Pancreas (tissue), 10 donors: ENCODE measurements around the gene MRGPRF. TPM values are rescaled to one million over a fixed set of nuclear protein-coding genes. Genes with fewer than 3 reads are reported as not detected.
A peak's percentile ranks its signal among the peaks of the same experiment; 100 is the strongest.

ENCODE experiments used
- ATAC-seq, 4 donors: fragments of 200-7000 bp; cut with Tn5 transposase; one replicate each; pipeline versions ENCODE4 v1.8.0 to v1.9.1; 2020; ENCODE audit warnings: mild to moderate bottlenecking in 4 of 4, moderate library complexity in 4 of 4
- DNase-seq, 6 donors: peaks; one replicate each; pipeline ENCODE4 v3.0.0-alpha.2; 2020
- FAIRE-seq: peaks from 2 replicates; lab custom pipeline; 2012; peaks lifted over from hg19 to GRCh38; lab: Jason Lieb, UNC
- H3K27ac ChIP-seq, 4 donors: fragments of 200-600 bp; sonication (generic); 1 replicate in 3 of 4; 2 replicates in 1 of 4; pipeline versions ENCODE4 v1.5.0 to v1.8.0; 2020
- H3K27me3 ChIP-seq, 4 donors: fragments of 200-600 bp; one replicate each; pipeline ENCODE4 v1.8.0; 2021
- H3K36me3 ChIP-seq, 3 donors: fragments of 200-600 bp; sonication (generic) in 1 of 3; one replicate each; pipeline versions ENCODE4 v1.5.0 to v1.8.0; 2020 to 2021
- H3K4me1 ChIP-seq, 3 donors: fragments of 200-600 bp; one replicate each; pipeline ENCODE4 v1.8.0; 2021
- H3K4me3 ChIP-seq, 4 donors: fragments of 200-600 bp; sonication (generic) in 2 of 4; one replicate each; pipeline versions ENCODE4 v1.5.0 to v1.8.0; 2020 to 2021
- H3K9me3 ChIP-seq, 4 donors: fragments of 200-600 bp; one replicate each; pipeline ENCODE4 v1.8.0; 2021
- WGBS, 2 donors: extraction: QIAGEN DNeasy Blood & Tissue Kit; methylation state at CpG; one replicate each; pipeline ENCODE4 v1.1.7; 2013; 5-methylcytosine and 5-hydroxymethylcytosine counted together
- intact Hi-C, 3 donors: fragments of 100-400 bp; cut with DNase I; formaldehyde crosslinking; loops; one replicate each; pipeline versions ENCODE4 v1.11.1 to v1.14.2; 2022
- polyA plus RNA-seq, 2 donors: library from polyadenylated mRNA; stranded (reverse); fragments of 200-250 nt; gene quantifications; one replicate each; pipeline ENCODE4 v1.2.3, GENCODE V29; 2013
- total RNA-seq, 6 donors: library from RNA; stranded (reverse); fragmentation: NEBNext Ultra II Directional in 4 of 6; extraction: Animal tissue kit (Norgen Biotek cat#: 25700) in 4 of 6; gene quantifications; one replicate each; pipeline versions ENCODE4 v1.2.1 to v1.2.4, GENCODE V29; 2021 to 2023
- TF ChIP-seq, protein P1 (sequence below), 4 donors: fragments of 200-600 bp; sonication (generic) in 3 of 4; IDR thresholded peaks; one replicate each; pipeline versions ENCODE4 v1.5.0 to v1.8.0; 2021; ENCODE audit warnings: antibody characterized with exemption in 4 of 4
- donor health status: healthy with polysubstance abuse.
- donor health status: DM: no; HTN: no; CAD: no; lungs with moderate emphysema.
- donor health status: DM: no; HTN: no; CAD: no.
- donor health status: control.
- donor health status: control.
- donor health status: Bipolar disorder and iron deficiency.
- donor health status: DM: yes; HTN: yes; CAD: no.
- donor health status: DM: no; HTN: no; CAD: no.
- donor health status: DM: no; HTN: no; CAD: no.
- donor health status: DM: yes; HTN: yes; CAD: no.

MRGPRF gene
- total and polyA plus RNA-seq, 8 donors, result 0.37 to 4.2 (median 1.6) TPM

DNA sequence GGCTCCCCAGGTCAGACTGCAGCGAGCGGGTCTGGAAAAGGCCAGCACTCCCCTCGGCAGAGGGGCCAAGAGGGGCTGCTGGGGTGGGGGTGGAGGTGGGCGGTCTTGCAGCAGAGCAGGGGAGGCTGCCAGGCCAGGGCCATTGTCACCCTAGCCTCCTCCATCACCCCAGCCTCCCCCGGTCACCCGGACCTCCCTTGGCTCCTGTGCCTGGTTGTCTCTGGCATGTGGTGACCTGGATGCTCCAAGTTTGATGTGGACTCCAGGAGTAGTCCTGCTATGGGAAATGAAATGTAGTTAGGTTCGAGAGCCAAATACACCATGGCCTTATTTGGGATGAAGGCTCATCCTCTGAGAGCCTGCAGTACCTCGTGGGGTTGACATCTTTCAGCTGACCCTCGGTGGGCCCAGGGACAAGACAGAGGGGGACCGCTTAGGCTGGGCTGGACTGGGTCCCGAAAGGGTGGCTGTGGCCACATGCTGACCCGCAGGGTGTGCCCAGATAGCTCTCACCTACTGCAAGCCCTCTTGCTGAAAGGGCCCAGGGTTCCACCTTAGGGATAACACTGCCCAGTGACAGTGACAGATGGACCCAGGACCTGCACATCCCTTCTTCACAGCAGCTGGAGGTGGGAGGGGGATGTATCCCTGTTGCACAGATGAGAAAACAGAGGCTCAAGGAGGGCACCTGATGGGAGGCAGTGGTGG, 56.3 kb downstream of the MRGPRF start:
- no peaks in the 10 kb centered on the region for H3K4me1 ChIP-seq
- DNase-seq, result no peak
- no peak for FAIRE-seq
- H3K36me3 ChIP-seq, result no peaks in the 10 kb centered on the region
- TF ChIP-seq, protein P1, sequence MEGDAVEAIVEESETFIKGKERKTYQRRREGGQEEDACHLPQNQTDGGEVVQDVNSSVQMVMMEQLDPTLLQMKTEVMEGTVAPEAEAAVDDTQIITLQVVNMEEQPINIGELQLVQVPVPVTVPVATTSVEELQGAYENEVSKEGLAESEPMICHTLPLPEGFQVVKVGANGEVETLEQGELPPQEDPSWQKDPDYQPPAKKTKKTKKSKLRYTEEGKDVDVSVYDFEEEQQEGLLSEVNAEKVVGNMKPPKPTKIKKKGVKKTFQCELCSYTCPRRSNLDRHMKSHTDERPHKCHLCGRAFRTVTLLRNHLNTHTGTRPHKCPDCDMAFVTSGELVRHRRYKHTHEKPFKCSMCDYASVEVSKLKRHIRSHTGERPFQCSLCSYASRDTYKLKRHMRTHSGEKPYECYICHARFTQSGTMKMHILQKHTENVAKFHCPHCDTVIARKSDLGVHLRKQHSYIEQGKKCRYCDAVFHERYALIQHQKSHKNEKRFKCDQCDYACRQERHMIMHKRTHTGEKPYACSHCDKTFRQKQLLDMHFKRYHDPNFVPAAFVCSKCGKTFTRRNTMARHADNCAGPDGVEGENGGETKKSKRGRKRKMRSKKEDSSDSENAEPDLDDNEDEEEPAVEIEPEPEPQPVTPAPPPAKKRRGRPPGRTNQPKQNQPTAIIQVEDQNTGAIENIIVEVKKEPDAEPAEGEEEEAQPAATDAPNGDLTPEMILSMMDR (IDR thresholded peaks at IDR 0.05), result no peak
- intact Hi-C loops, result no loop called here
- H3K9me3 ChIP-seq, result no peaks in the 10 kb centered on the region
- H3K27ac ChIP-seq, result no peak overlapping the region
- ATAC-seq, result no peak
- 61 to 71% methylated on average over 12 of the region's 12 CpGs for WGBS, 2 donors
- no peak overlapping the region for H3K4me3 ChIP-seq
- no peaks in the 10 kb centered on the region for H3K27me3 ChIP-seq

DNA sequence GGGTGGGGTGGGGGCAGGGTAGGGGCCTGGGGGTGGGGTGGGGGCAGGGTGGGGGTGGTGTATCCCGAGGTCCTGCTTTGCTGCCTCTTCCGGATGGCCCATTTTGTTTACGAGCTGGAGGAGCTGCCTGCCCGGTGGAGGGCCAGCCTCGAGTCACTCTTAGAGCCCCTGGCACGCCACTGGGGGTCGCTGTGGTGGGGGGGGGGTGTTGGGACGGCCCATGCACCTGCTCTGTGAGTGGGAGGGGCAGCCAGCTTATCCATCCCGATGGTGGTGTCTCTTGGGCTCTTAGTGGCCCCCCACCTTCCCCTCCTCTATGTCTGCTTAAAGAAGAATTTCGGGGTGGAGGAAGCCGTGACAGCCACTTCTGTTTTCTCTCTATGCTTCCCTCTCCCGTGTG, 56.9 kb downstream of the MRGPRF start:
- FAIRE-seq (no peak), DNase-seq (peak in 1 of 6 donors; percentile 8)

DNA sequence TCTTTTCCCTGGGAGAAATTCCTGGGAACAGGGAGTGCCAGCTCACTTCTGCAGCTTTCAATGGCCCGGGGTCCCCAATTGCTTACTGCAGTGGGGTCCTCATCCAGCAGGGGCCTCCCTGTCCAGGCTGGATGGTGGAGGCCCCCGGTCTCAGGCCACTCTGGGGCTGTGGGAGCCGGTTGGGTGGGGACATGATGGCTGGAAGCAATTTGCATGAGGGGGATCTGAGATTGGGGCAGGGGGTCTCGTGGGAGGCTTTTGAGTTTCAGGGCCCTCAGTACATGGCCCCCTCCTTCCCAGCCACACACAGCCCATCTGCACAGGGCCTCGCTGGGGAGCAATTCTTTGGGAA, 57.5 kb downstream of the MRGPRF start:
- 35 to 39% methylated on average over 5 of the region's 5 CpGs for WGBS, 2 donors
- FAIRE-seq (no peak), DNase-seq (peak in 1 of 6 donors; percentile 34), ATAC-seq (no peak)
- intact Hi-C loops, result no loop called here
- H3K27me3 ChIP-seq, result no peaks in the 10 kb centered on the region
- TF ChIP-seq, protein P1 (IDR thresholded peaks at IDR 0.05), result no peak
- H3K4me3 ChIP-seq, result no peak overlapping the region
- H3K36me3 ChIP-seq, result no peaks in the 10 kb centered on the region
- H3K27ac ChIP-seq, result no peak overlapping the region
- no peaks in the 10 kb centered on the region for H3K9me3 ChIP-seq
- no peaks in the 10 kb centered on the region for H3K4me1 ChIP-seq

More for the DNA sequence above, 56.9 kb downstream of the MRGPRF start:
- H3K36me3 ChIP-seq, result no peaks in the 10 kb centered on the region
- intact Hi-C loops, result no loop called here
- no peak overlapping the region for H3K4me3 ChIP-seq
- H3K9me3 ChIP-seq, result no peaks in the 10 kb centered on the region
- peak in 1 of 4 donors; percentile 36 for ATAC-seq
- TF ChIP-seq, protein P1 (IDR thresholded peaks at IDR 0.05), result no peak
- no peak overlapping the region for H3K27ac ChIP-seq
- H3K27me3 ChIP-seq, result no peaks in the 10 kb centered on the region
- WGBS, 2 donors, result 6 to 11% methylated on average over 12 of the region's 12 CpGs
- H3K4me1 ChIP-seq, result no peaks in the 10 kb centered on the region

DNA sequence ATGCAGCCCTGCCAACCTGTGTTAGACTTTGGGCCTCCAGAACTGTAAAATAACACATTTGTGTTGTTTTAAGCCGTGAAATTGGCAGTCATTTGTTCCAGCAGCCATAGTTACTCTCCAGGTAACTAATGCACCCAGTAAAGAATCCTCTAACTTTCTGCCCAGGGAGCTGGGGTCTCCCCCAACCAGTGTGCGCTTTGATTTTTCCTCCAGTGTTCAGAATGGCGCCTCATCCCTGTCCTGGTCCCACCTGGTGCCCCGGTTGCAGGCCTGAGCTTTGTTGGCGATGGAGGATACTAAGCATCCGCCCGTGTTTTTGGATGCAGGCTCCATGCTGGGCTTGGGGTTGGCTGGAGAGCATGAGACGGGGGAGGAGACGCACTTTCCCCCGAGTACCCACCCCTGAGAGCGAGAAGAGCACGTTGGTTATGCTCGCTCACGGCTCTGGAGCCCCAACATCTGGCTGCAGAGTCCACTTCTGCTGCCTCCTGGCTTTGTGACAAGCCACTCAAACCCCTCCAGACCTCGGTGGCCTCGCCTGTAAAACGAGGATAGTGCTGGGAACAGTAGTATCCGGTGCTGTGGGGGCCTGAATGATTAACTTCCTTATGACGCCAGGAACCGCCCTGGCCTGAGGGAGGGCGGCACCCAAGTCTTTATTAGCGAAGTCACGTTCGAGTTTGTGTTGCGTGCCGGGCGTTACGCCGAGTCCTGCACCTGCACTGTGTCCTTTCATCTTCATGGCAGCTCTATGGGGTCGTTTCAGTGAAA, 58.0 kb downstream of the MRGPRF start:
- H3K4me1 ChIP-seq, result no peaks in the 10 kb centered on the region
- intact Hi-C loops, result no loop called here
- DNase-seq (peak in 1 of 6 donors; percentile 38), ATAC-seq (peak in 3 of 4 donors; percentile 52 to 60 (median 55)), FAIRE-seq (no peak)
- TF ChIP-seq, protein P1 (IDR thresholded peaks at IDR 0.05), result no peak
- H3K4me3 ChIP-seq, result no peak overlapping the region
- no peaks in the 10 kb centered on the region for H3K9me3 ChIP-seq
- H3K27ac ChIP-seq, result no peak overlapping the region
- H3K36me3 ChIP-seq, result no peaks in the 10 kb centered on the region
- 45 to 47% methylated on average over 30 of the region's 30 CpGs for WGBS, 2 donors
- H3K27me3 ChIP-seq, result no peaks in the 10 kb centered on the region

Other genes starting within 250 kb of the MRGPRF start
- 10 to 100 TPM; 16.9 to 33.7 (median 22.7) TPM for gene CPT1A, start 171.3 kb downstream of the MRGPRF start, total RNA-seq
- gene CPT1A, start 171.3 kb downstream of the MRGPRF start, polyA plus RNA-seq, result 10 to 100 TPM in 1 of 2 donors, 1 to 10 TPM in 1; 9.5 to 15.6 TPM
- 10 to 100 TPM; 17.9 to 28.1 (median 23.6) TPM for gene MRPL21, start 109.4 kb downstream of the MRGPRF start, total RNA-seq
- 10 to 100 TPM; 38.1 to 42.1 TPM for gene MRPL21, start 109.4 kb downstream of the MRGPRF start, polyA plus RNA-seq
- 10 to 100 TPM in 3 of 6 donors, 1 to 10 TPM in 3; 8.5 to 13.3 (median 10.7) TPM for gene IGHMBP2, start 109.4 kb downstream of the MRGPRF start, total RNA-seq
- 10 to 100 TPM; 33.0 to 41.3 TPM for gene IGHMBP2, start 109.4 kb downstream of the MRGPRF start, polyA plus RNA-seq
- not detected for gene MRGPRD, start 32.3 kb downstream of the MRGPRF start, total RNA-seq
- not detected for gene MRGPRD, start 32.3 kb downstream of the MRGPRF start, polyA plus RNA-seq
- 10 to 100 TPM in 1 of 6 donors, 1 to 10 TPM in 5; 5.6 to 10.2 (median 9.0) TPM for gene TPCN2, start 35.7 kb upstream of the MRGPRF start, total RNA-seq
- 10 to 100 TPM; 11.2 to 13.5 TPM for gene TPCN2, start 35.7 kb upstream of the MRGPRF start, polyA plus RNA-seq
- gene SMIM38, start 142.7 kb upstream of the MRGPRF start, total RNA-seq, result 1 to 10 TPM in 3 of 6 donors, under 1 TPM in 3; 0.47 to 6.2 (median 1.2) TPM
- gene SMIM38, start 142.7 kb upstream of the MRGPRF start, polyA plus RNA-seq, result 1 to 10 TPM in 1 of 2 donors, under 1 TPM in 1; 0.33 to 1.5 TPM